H9 (cell line): ENCODE data around the gene TBC1D17. TPM values are rescaled to one million over a fixed set of nuclear protein-coding genes. Genes with fewer than 3 reads are reported as not detected.

Experiments used
- DNase-seq: peaks from one replicate; pipeline ENCODE4 v3.0.0-alpha.2; 2017
- H2AFZ ChIP-seq: one replicate; pipeline ENCODE4 v1.6.1; 2013; ENCODE audit warnings: mild to moderate bottlenecking, low read length, control low read depth, moderate library complexity
- H2AK5ac ChIP-seq: 2 replicates; pipeline ENCODE4 v1.6.1; 2013; ENCODE audit warnings: low read length, control low read depth, mixed read lengths; ENCODE audit not compliant: insufficient read length
- H2BK120ac ChIP-seq: one replicate; pipeline ENCODE4 v1.6.1; 2013; ENCODE audit warnings: low read depth, mild to moderate bottlenecking, low read length, control low read depth, inconsistent platforms; ENCODE audit not compliant: poor library complexity, severe bottlenecking
- H2BK12ac ChIP-seq: 2 replicates; pipeline ENCODE4 v1.6.1; 2013; ENCODE audit warnings: low read length, control low read depth, mixed read lengths, low read depth; ENCODE audit not compliant: insufficient read length
- H2BK15ac ChIP-seq: 2 replicates; pipeline ENCODE4 v1.6.1; 2013; ENCODE audit warnings: low read depth, low read length, control low read depth
- H2BK20ac ChIP-seq: one replicate; pipeline ENCODE4 v1.6.1; 2013; ENCODE audit warnings: low read depth, mild to moderate bottlenecking, low read length, control low read depth, inconsistent platforms; ENCODE audit not compliant: poor library complexity, severe bottlenecking
- H2BK5ac ChIP-seq: 2 replicates; pipeline ENCODE4 v1.6.1; 2013; ENCODE audit warnings: low read length, control low read depth, mixed read lengths; ENCODE audit not compliant: insufficient read length
- H3K14ac ChIP-seq: 2 replicates; pipeline ENCODE4 v1.6.1; 2013; ENCODE audit warnings: low read length, control low read depth; ENCODE audit not compliant: insufficient read depth
- H3K18ac ChIP-seq: 2 replicates; pipeline ENCODE4 v1.6.1; 2013; ENCODE audit warnings: low read depth, mild to moderate bottlenecking, mixed read lengths, low read length, control low read depth; ENCODE audit not compliant: insufficient read length
- H3K23ac ChIP-seq: 2 replicates; pipeline ENCODE4 v1.6.1; 2013; ENCODE audit warnings: low read length, control low read depth, mixed read lengths, low read depth; ENCODE audit not compliant: insufficient read length
- H3K23me2 ChIP-seq: 2 replicates; pipeline ENCODE4 v1.6.1; 2013; ENCODE audit warnings: low read depth, mild to moderate bottlenecking, mixed read lengths, low read length, control low read depth; ENCODE audit not compliant: insufficient read length, poor library complexity, severe bottlenecking
- H3K27ac ChIP-seq: 2 replicates; pipeline ENCODE4 v1.5.1; 2013; ENCODE audit warnings: low read length, control low read depth, mixed read lengths, low read depth; ENCODE audit not compliant: insufficient read length
- H3K27me3 ChIP-seq: 2 replicates; pipeline ENCODE4 v1.6.1; 2013; ENCODE audit warnings: low read length, control low read depth, inconsistent platforms; ENCODE audit not compliant: insufficient read depth
- H3K4ac ChIP-seq: 2 replicates; pipeline ENCODE4 v1.6.1; 2013; ENCODE audit warnings: low read depth, mild to moderate bottlenecking, control low read depth, inconsistent platforms, low read length, moderate library complexity
- H3K4me1 ChIP-seq: 2 replicates; pipeline ENCODE4 v1.6.1; 2013; ENCODE audit warnings: low read length, control low read depth, inconsistent platforms; ENCODE audit not compliant: insufficient read depth
- H3K4me2 ChIP-seq: 2 replicates; pipeline ENCODE4 v1.6.1; 2013; ENCODE audit warnings: low read length, control low read depth, mixed read lengths; ENCODE audit not compliant: insufficient read length, insufficient read depth
- H3K56ac ChIP-seq: 2 replicates; pipeline ENCODE4 v1.6.1; 2013; ENCODE audit warnings: low read depth, mild to moderate bottlenecking, mixed read lengths, low read length, control low read depth; ENCODE audit not compliant: insufficient read length
- H3K79me1 ChIP-seq: 2 replicates; pipeline ENCODE4 v1.6.1; 2013; ENCODE audit warnings: low read depth, mild to moderate bottlenecking, moderate library complexity, low read length, control low read depth, inconsistent platforms; ENCODE audit not compliant: insufficient read depth, poor library complexity, severe bottlenecking
- H3K79me2 ChIP-seq: 2 replicates; pipeline ENCODE4 v1.6.1; 2013; ENCODE audit warnings: low read length, control low read depth, inconsistent platforms; ENCODE audit not compliant: insufficient read depth
- H3K9ac ChIP-seq: 2 replicates; pipeline ENCODE4 v1.6.1; 2013; ENCODE audit warnings: low read length, control low read depth, mixed read lengths; ENCODE audit not compliant: insufficient read length; ENCODE audit errors: extremely low read depth
- H3K9me3 ChIP-seq: one replicate; pipeline ENCODE4 v1.6.1; 2013; ENCODE audit warnings: low read depth, low read length, inconsistent platforms; ENCODE audit not compliant: control insufficient read depth
- H3T11ph ChIP-seq: one replicate; pipeline ENCODE4 v1.6.1; 2013; ENCODE audit warnings: mild to moderate bottlenecking, low read length, control low read depth, inconsistent platforms
- H4K20me1 ChIP-seq: one replicate; pipeline ENCODE4 v1.6.1; 2013; ENCODE audit not compliant: control insufficient read depth, insufficient read length, insufficient read depth
- H4K5ac ChIP-seq: 2 replicates; pipeline ENCODE4 v1.6.1; 2013; ENCODE audit warnings: low read depth, mild to moderate bottlenecking, mixed read lengths, low read length, control low read depth; ENCODE audit not compliant: insufficient read length
- H4K8ac ChIP-seq: replicated peaks from 2 replicates; pipeline ENCODE4 v1.6.1; 2013; ENCODE audit warnings: low read length, control low read depth, mixed read lengths, low read depth; ENCODE audit not compliant: insufficient read length
- H4K91ac ChIP-seq: 2 replicates; pipeline ENCODE4 v1.6.1; 2013; ENCODE audit warnings: low read depth, mild to moderate bottlenecking, moderate library complexity, mixed read lengths, low read length, control low read depth; ENCODE audit not compliant: insufficient read length
- H3K27ac Mint-ChIP-seq, 3 experiments: 2 replicates in 2 of 3; 3 replicates in 1 of 3; pipeline ENCODE4 v1.8.0; 2020 to 2021; ENCODE audit warnings: mixed read lengths in 3 of 3, mild to moderate bottlenecking in 1 of 3, moderate library complexity in 1 of 3
- H3K27me3 Mint-ChIP-seq: 2 replicates; pipeline ENCODE4 v1.8.0; 2021; ENCODE audit warnings: low read depth, mild to moderate bottlenecking, moderate library complexity, mixed read lengths
- H3K36me3 Mint-ChIP-seq, 3 experiments: 2 replicates in 2 of 3; 3 replicates in 1 of 3; pipeline ENCODE4 v1.8.0; 2020 to 2021; ENCODE audit warnings: low read depth in 3 of 3, mixed read lengths in 3 of 3; ENCODE audit not compliant: insufficient read depth in 1 of 3
- H3K4me1 Mint-ChIP-seq, 2 experiments: 2 replicates each; pipeline ENCODE4 v1.8.0; 2020; ENCODE audit warnings: mixed read lengths in 2 of 2
- H3K4me3 Mint-ChIP-seq, 2 experiments: 2 replicates in 1 of 2; 3 replicates in 1 of 2; pipeline ENCODE4 v1.8.0; 2020 to 2021; ENCODE audit warnings: mild to moderate bottlenecking in 2 of 2, mixed read lengths in 2 of 2, moderate library complexity in 1 of 2
- H3K9me3 Mint-ChIP-seq, 2 experiments: 2 replicates in 1 of 2; 3 replicates in 1 of 2; pipeline ENCODE4 v1.8.0; 2020; ENCODE audit warnings: mild to moderate bottlenecking in 2 of 2, mixed read lengths in 2 of 2, moderate library complexity in 1 of 2
- CTCF ChIP-seq: fragments of 200-600 bp; sonication (generic); conservative IDR thresholded peaks from 3 replicates; pipeline ENCODE4 v1.8.0; 2021; ENCODE audit warnings: antibody characterized with exemption, mild to moderate bottlenecking
- WGBS: extraction: QIAGEN DNeasy Blood & Tissue Kit; methylation state at CpG from one replicate; pipeline ENCODE4 v1.1.7; 2013; ENCODE audit warnings: missing lambda C conversion rate, low lambda C conversion rate, mixed read lengths; ENCODE audit not compliant: insufficient read length; ENCODE audit errors: extremely low coverage; 5-methylcytosine and 5-hydroxymethylcytosine counted together
- total RNA-seq: library from RNA; stranded (reverse); gene quantifications from 2 replicates; pipeline ENCODE4 v1.2.1, GENCODE V29; 2021

TBC1D17 gene
- total RNA-seq, 1 experiment from 2014 or later, result 33.6 TPM

- H3K23me2 ChIP-seq, result peaks cover 16% of the 10 kb centered on the region
- H3K27ac ChIP-seq, result no peak overlapping the region
- no peak overlapping the region for H2AK5ac ChIP-seq
- no peak overlapping the region for H2BK20ac ChIP-seq
- no CpG with 5 or more reads among the region's 10 CpGs for WGBS
- no peak overlapping the region for H2AFZ ChIP-seq
- H4K5ac ChIP-seq, result no peak overlapping the region
- no peak for TF ChIP-seq CTCF
- H3K4me3 Mint-ChIP-seq, result peak overlapping the region in 1 of 2 experiments; percentile 54; a peak in 1 of 5 replicates
- H2BK12ac ChIP-seq, result no peak overlapping the region
- H3K4me1 Mint-ChIP-seq, result peaks cover 21 to 27% of the 10 kb centered on the region in 2 experiments
- H3K23ac ChIP-seq, result no peak overlapping the region
- no peak overlapping the region for H2BK5ac ChIP-seq
- no peak overlapping the region for H3K4me2 ChIP-seq
- no peaks in the 10 kb centered on the region for H3K9me3 Mint-ChIP-seq
- H3K9ac ChIP-seq, result no peak overlapping the region
- no peak overlapping the region for H3T11ph ChIP-seq
- H4K8ac ChIP-seq, result no peak overlapping the region
- H2BK120ac ChIP-seq, result no peak overlapping the region
- no peak overlapping the region for H3K56ac ChIP-seq
- peak overlapping the region in 1 of 3 experiments; percentile 77; a peak in 1 of 7 replicates for H3K27ac Mint-ChIP-seq
- H3K79me1 ChIP-seq, result no peaks in the 10 kb centered on the region
- no peak for DNase-seq
- H3K79me2 ChIP-seq, result no peaks in the 10 kb centered on the region; the same call in 1 of the 2 replicates
- no peaks in the 10 kb centered on the region for H3K9me3 ChIP-seq
- no peaks in the 10 kb centered on the region for H4K20me1 ChIP-seq
- no peak overlapping the region for H3K14ac ChIP-seq
- no peak overlapping the region for H3K18ac ChIP-seq
- no peaks in the 10 kb centered on the region for H3K27me3 ChIP-seq
- no peaks in the 10 kb centered on the region for H3K27me3 Mint-ChIP-seq
- H4K91ac ChIP-seq, result no peak overlapping the region
- H3K4me1 ChIP-seq, result peaks cover 2% of the 10 kb centered on the region; the same call in 1 of the 2 replicates
- peaks cover 3 to 14% (median 8%) of the 10 kb centered on the region in 3 experiments; a peak in 6 of 7 replicates for H3K36me3 Mint-ChIP-seq
- no peak overlapping the region for H2BK15ac ChIP-seq
- no peak overlapping the region for H3K4ac ChIP-seq
Measured at GRCh38 chr19:49873834-49874233, 3.7 kb upstream of the TBC1D17 start.
